Activated CD4-positive, CD25-positive, alpha-beta regulatory T cell treated with anti-CD3 and anti-CD28 coated beads, Interleukin-2, amount 50 U/mL, for 24 hours (primary cell): ENCODE measurements around the gene UBE2R2.
"Not testable (repeated sequence)": the region's sequence is repeated elsewhere in the genome, so short reads cannot be mapped to it uniquely, and the experiment has no call there.

ENCODE experiments used
- ATAC-seq, 2 donors: fragments of 150-1000 bp; cut with Tn5 transposase; one replicate each; pipeline ENCODE4 v1.10.0; 2021; ENCODE audit warnings: mild to moderate bottlenecking in 1 of 2, moderate library complexity in 1 of 2

The UBE2R2 gene

DNA sequence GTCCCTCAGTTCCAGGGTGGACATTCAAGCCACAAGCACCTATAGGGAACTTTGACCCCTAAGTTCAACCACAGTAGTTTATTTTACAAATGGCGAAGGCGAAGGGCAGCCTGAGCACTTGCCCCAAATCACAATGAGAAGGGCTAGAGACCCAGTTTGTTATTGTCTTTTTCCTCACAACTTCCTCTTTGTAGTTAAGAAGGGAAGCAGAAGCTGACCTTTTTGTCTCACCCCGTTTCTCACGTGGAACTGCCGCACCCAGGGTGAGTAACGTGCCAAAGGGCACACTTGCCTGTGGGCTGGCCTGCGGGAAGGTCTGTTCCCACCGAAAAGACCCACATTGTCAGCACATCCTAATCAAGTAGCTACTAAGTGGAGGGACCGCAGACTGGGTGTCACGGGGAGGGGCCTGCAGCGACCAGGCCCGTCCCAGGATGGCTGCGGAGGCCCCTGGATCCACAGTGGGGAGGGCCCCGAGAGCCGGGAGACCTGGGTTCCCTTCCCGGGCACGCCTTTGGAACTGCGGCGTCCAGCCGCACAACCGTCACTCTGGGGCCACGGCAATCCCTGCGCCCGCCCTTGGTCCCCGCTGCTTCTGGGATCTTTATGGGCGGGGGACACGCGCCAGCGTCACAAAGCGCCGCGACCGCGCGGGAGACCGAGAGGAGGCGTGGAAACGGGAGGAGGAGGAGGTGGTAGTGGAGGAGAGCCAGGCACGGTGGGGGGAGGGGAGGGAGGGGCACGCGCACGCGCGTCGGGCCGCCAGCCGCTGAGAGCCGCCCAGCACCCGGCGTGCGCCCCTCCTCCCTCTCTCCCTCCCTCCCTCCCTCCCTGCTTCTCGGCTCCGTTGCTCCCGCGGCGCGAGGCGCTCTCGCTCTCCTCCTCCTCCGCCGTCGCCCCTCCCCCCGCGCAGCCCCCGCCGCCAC lies at the start of gene UBE2R2:
Gene UBE2R2 (plus strand): TSS at position 834 of the 926 bp plus-strand sequence. CDS start 598 bp downstream, outside the sequence.
- peak; percentile 77 to 79 for ATAC-seq

DNA sequence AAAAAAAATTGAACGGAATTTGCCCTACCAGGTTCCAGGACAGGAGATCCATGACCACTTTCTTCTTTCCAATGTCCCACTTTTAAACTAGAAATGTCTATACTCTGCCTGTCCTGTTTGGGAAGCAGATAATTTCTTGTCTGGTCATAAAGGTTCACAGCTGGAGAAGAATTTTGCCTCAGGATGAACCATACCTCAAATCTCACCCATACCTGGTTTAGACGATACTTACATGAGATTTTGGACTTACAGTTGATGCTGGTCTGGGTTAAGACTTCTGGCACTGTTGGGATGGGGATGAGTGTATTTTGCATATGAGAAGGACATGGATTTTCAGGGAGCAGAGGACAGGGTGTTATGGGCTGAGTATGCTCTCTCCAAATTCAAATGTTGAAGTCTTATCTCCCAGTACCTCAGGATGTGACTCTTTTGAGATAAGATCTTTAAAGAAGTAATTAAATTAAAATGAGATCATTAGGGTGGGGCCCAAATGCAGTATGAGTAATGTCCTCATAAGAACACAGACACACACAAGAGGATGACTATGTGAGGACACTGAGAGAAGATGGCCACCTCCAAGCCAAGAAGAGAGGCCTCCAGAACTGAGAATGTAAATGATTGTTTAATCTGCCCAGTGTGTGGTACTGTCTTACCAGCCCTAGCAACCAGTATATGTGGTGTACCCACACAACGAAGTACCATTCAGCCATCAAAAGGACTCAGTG lies 46.6 kb upstream of the UBE2R2 start:
- ATAC-seq: peak; percentile 89 to 91

DNA sequence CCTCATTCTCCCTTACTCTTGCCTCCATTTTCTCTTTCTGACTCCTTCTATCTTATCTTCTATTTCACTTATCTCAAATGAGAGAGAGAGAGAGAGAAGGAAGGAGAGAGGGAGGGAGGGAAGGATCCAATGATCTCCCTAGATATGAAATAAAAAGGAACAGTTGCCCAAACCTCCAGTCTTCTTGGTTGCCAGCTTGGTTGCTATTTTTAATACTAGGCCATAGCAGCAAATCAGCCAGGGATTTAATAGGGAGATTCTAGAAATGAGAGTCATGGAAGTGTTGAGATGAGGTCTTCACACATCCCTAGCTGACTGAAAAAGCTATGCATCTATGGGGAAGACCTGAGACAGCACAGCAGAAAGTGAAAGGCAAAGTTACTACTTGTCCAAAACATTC lies 43.8 kb upstream of the UBE2R2 start:
- ATAC-seq: not testable (repeated sequence)

GRCh38 chr9:33774074-33774659 lies 42.8 kb upstream of the UBE2R2 start:
- not testable (repeated sequence) for ATAC-seq

- ATAC-seq: no peak
Observed at GRCh38 chr9:33776578-33776977, 40.4 kb upstream of the UBE2R2 start.

DNA sequence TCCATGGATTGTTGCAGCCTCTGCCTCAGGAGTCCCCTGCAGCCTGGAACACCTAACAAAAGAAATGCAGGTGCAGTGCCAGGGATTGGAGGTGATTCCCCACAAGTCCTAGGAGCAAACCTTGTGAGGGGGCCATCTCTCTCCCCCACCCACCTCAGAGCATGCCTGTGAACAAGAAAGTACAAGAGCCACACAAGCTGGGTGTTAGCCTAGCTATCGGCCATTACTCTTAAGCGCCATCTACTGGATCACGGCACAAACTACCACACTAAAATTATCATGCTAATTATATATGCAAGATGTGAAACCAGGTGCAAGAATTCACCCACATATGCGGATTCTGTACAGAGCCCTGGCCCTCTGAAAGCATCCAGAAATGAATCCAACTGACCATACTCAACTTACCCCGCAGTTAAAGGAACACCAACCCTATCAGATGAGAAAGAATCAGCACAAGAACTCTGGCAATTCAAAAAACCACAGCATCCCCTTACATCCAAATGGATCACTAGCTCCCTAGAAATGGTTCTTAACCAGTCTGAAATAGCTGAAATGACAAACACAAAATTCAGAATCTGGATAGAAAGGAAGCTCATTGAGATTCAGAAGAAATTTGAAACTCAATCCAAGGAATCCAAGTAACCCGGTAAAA lies 38.1 kb upstream of the UBE2R2 start:
- ATAC-seq: peak; percentile 61 to 71

GRCh38 chr9:33780276-33780675 lies 36.7 kb upstream of the UBE2R2 start:
- no peak for ATAC-seq

DNA sequence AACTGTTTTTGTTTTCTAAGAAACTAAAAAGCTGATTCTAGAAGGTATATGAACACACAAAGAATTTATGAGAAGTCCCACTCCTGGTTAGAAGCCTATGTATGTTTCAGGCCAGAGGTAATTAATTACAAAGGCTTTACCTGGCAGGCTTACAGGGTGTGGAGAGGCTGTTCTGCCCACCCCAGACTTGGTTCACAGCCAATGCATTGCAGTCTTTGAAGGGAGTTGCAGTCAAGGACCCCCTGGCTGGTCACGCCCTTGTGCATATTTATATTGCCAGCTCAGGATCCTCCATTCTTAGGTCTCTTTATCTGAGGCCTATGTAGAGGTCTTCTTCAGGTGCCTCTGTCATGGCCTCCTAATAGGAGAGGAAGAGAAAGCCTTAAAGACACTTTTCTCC lies 35.2 kb upstream of the UBE2R2 start:
- ATAC-seq: no peak

DNA sequence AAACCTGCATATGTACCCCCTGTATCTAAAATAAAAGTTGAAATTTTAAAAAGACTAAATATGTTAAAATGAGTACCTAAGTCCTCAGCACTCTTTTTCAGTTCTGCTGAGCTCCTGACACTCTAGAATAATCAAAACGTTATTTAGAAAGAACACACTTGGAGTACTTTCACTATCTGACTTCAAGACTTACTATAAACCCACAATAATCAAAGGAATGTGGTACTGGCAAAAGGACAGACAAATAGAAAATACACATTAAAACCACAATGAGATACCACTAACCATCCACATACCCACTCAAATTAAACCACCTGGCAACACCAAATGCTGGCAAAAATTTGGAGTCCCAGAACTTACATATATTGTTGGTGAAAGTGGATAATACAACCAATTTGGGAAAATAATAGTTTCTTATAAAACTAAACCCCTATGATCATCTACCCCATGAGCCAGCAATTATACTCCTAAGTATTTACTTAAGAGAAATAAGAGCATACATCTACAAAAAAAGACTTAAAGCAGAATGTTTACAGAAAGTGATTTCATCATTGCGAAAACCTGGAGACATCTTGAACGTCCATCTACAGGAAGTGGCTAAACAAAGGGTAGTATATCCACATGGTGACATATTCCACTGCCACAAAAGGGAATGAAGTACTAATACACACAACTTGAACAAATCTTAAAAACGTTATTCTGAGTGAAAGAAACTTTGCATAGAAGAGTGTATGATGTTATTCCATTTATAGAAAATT lies 34.4 kb upstream of the UBE2R2 start:
- ATAC-seq: no peak

DNA sequence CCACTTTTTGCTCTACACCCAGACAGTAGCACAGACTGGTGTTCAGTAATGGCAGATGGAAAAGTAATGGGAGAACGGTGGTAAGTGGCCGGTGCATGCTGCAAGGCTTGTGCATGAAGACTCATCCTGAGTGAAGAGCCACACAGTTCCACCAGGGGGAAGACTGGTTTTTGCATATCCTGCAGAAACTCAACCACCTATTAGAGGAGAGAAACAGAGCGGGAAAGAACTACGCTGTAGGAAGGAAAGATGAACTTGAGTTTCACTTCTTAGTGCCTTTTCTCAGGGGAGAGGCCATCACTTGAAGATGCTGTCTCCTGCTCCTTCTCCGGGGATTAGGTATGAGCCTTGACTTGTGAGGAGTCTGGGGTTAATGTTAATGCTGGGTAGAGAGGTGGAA lies 31.0 kb upstream of the UBE2R2 start:
- no peak for ATAC-seq

DNA sequence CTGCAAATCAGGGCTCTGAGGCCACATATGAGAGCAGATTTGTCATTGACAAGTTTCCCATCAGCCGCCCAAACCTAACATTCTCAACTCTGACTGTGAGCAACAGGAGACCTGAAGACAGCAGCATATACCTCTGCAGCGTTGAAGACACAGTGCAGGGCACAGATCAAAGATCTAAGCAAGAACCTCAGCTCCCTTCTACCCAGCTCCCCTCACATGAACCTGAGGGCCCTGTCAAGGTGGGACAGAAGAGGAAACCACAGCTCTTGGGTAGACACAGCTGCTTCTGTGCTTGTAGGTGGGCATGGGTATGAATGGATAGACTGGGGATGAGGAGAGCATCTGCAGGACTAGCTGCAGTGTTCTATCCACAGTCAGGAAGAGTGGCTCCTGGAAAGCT lies 30.3 kb upstream of the UBE2R2 start:
- no peak for ATAC-seq

DNA sequence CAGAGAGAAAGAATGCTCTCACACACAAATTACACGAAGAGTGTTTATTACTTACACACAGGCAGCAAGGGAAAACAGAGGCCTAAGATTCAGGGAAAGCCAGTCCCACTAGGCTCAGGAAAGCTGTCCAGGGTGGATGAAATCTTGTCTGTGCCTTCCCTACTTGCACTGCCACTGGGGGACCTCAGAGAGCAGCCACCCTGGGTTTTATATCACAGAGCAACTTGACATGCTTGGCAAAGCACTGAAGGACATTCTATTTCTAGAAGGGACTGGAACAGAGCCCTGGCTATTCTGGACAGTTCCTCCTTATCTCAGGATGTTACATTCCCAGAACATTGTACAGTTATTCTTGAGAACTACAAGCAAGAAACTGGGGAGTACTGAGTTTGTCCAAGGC lies 29.1 kb upstream of the UBE2R2 start:
- ATAC-seq: no peak

DNA sequence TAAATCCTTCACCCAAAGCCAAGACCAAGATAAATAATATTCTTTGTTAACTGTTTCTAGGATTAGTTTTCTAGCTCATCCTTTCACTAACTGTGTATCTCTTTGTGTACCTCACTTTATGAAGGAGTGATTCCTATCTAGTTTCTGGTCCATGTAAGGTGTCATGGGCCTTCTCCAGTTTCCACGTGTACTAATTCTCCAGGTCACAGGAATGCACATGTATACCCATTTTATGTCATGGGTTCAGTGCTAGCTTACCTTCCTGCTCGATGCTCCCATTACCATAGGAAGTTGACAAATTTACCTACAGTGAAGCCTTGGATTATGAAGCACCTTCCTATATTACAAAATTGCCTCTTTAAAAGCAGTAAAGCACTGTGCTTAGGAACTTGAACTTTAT lies 27.5 kb upstream of the UBE2R2 start:
- not testable (repeated sequence) for ATAC-seq

DNA sequence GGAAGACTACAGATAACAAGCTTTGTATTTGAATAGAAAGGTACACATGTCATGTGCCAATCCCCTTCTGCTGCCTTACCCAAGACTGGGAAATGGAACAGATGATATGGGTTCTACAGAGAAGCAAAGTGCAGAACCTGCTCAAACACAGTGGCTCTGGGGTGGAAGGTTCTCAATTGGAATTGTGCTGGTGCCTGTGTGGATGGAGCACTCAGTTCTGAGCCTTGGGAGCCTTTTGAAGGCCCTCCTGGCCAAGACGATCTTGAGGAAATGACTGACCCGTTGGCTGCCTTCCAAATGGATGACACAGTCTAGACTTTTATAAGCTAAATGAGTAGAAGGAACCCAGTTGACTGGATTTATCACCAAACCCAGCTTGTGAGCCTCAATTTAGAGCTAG lies 25.8 kb upstream of the UBE2R2 start:
- no peak for ATAC-seq

DNA sequence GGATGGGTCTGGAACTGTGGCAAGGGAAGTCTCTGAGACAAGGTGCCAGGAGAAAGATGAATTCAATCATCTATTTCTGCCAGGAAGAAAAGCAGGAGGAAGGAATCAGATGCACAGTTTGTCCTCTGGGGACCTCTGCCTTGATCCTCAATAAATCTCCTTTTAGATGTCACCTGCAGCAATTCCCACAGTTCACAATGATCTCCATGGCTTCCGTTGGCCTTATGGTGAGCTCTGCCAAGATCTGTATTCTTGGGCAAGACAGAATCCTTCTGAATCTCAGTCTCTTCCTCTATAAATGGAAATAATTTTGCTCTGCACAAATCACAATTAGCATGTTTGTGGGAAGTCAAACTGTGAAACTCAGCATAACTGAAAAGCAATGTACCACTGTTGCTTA lies 23.5 kb upstream of the UBE2R2 start:
- not testable (repeated sequence) for ATAC-seq

DNA sequence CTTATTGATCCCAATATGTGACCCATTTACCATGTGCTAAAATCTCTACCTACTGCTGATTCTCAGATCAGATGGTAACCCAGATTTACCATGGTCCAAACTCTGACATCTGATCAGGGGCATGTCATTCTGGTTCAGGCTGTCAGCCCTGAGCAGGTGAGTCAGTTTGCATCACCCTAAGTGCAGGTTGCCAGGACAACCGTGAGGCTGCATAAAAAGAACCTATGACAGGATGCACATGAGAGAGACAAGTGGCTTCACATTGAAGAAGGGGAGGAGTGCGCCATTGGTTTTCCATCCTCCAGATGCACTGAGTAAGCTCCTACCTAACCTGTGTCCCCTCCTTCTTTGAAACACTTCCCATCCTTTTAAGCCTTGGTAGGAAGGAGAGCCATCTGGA lies 22.4 kb upstream of the UBE2R2 start:
- peak; percentile 60 to 67 for ATAC-seq

DNA sequence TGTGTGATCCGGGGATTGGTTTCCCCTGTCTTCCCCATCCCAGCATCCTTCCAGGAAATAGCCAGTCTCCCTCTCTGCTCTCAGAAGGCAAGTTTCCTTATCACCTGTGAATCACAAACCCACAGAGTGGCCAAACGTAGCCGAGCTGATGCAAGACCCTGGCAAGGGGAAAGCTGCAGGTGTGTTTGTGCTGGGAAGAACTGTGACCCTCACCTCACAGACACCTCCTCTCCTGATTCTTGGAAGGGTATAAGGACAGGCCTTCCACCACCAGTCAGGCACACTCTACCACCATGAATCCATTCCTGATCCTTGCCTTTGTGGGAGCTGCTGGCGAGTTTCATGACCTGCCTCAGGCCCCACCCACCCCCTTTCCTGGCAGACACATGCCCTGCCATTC lies 21.7 kb upstream of the UBE2R2 start, which contains the start of gene PRSS3:
Gene PRSS3 (plus strand): TSS at position 281 of the 400 bp plus-strand sequence. CDS start 13 bp downstream, at position 294.
- no peak for ATAC-seq

DNA sequence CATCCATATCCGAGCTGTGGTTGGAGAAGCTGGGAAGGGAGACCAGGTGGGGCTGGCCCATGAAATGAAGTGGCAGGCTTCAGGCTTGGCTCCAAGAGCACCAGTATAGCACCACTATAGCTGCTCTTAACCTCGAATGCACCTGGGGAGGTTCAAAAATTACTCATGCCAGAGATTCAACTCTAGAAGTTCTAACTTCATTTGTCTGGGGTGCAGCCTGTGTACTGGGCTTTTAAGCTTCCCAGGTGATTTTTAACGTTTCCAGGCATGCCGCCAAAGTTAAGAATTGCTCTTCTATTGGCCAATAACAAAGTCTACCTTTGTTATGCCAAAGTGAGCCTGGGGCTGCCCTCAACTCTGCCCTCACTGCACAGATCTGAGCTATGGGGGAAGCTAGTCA lies 21.1 kb upstream of the UBE2R2 start:
- ATAC-seq: no peak

DNA sequence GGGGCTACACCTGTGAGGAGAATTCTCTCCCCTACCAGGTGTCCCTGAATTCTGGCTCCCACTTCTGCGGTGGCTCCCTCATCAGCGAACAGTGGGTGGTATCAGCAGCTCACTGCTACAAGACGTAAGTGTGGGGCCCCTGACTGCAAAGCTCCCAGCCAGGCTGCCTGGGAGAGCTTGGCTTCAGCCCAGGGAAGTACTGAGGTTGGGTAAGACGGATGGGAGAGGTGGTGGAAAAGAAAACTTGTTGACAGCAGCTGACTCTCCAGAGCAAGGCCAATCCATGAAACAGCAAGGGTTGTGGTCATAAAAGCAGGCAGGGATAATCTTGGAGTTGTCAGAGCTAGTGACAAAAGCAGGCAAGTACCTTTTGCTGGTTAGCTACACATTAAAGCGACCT lies 20.3 kb upstream of the UBE2R2 start:
- ATAC-seq: not testable (repeated sequence)

- no peak for ATAC-seq
Observed at GRCh38 chr9:33797837-33798236, 19.1 kb upstream of the UBE2R2 start.

DNA sequence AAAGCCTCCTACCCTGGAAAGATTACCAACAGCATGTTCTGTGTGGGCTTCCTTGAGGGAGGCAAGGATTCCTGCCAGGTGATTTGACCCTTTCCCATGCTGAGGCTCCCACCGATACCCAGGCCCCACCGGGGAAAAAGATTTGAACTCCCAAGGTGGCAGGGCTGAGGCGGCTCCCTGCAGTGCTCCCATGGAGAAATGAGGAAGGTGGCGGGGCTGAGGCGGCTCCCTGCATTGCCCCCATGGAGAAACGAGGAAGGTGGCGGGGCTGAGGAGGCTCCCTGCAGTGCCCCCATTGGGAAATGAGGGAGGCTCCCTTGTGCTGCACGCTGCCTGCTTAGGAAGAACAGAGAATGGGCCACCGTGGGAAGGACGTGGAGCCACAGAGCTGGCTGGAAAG lies 18.4 kb upstream of the UBE2R2 start:
- no peak for ATAC-seq
